A673 (cell line): ENCODE data around the gene LPAR6. TPM values are rescaled to one million over a fixed set of nuclear protein-coding genes. Genes with fewer than 3 reads are reported as not detected.
"Not testable (repeated sequence)": the region's sequence is repeated elsewhere in the genome, so short reads cannot be mapped to it uniquely, and the experiment has no call there.

ENCODE experiments used
- BruUV-seq: library from RNA; stranded (reverse); fragments of 400-500 nt; replicated peaks from 2 replicates; lab custom pipeline; 2021; lab: Mats Ljungman, UMichigan
- CTCF ChIA-PET: fragments of 300-600 bp; sonication (Branson Sonifier 250); formaldehyde crosslinking; loops from one replicate; lab custom pipeline; 2022; ENCODE audit warnings: antibody characterized with exemption; lab: Charles Lee
- POLR2A ChIA-PET: fragments of 300-600 bp; sonication (Branson Sonifier 250); formaldehyde crosslinking; loops from one replicate; lab custom pipeline; 2022; ENCODE audit warnings: antibody characterized with exemption; ENCODE audit not compliant: low non-redundant PET; lab: Charles Lee
- DNase-seq: peaks from one replicate; pipeline ENCODE4 v3.0.0-alpha.2; 2015; ENCODE audit warnings: low spot score
- H3K27ac ChIP-seq: fragments of 200-600 bp; sonication (generic); 2 replicates; pipeline ENCODE4 v1.5.1; 2016; ENCODE audit warnings: mixed run types, low read depth, mild to moderate bottlenecking, mixed read lengths, antibody characterized with exemption, low read length; ENCODE audit not compliant: poor library complexity, severe bottlenecking
- H3K27me3 ChIP-seq: fragments of 200-600 bp; sonication (generic); replicated peaks from 2 replicates; pipeline ENCODE4 v1.6.1; 2017; ENCODE audit warnings: mixed run types, low read depth, mild to moderate bottlenecking, mixed read lengths, antibody characterized with exemption, low read length; ENCODE audit not compliant: insufficient read depth, poor library complexity
- H3K36me3 ChIP-seq: fragments of 200-600 bp; sonication (generic); 2 replicates; pipeline ENCODE4 v1.6.1; 2016; ENCODE audit warnings: mixed run types, mild to moderate bottlenecking, mixed read lengths, antibody characterized with exemption, low read length; ENCODE audit not compliant: insufficient read depth, poor library complexity, severe bottlenecking
- H3K4me1 ChIP-seq: fragments of 200-600 bp; sonication (generic); 2 replicates; pipeline ENCODE4 v1.6.1; 2017; ENCODE audit warnings: mixed run types, mild to moderate bottlenecking, mixed read lengths, antibody characterized with exemption, low read length; ENCODE audit not compliant: insufficient read depth, poor library complexity, severe bottlenecking
- H3K4me3 ChIP-seq: fragments of 200-600 bp; sonication (generic); 2 replicates; pipeline ENCODE4 v1.5.1; 2016; ENCODE audit warnings: low read depth, mixed run types, mild to moderate bottlenecking, mixed read lengths, low read length; ENCODE audit not compliant: poor library complexity, severe bottlenecking
- H3K9me3 ChIP-seq: fragments of 200-600 bp; sonication (generic); 2 replicates; pipeline ENCODE4 v1.6.1; 2016; ENCODE audit warnings: mixed run types, low read depth, mild to moderate bottlenecking, mixed read lengths, antibody characterized with exemption, low read length; ENCODE audit not compliant: poor library complexity, severe bottlenecking
- CTCF ChIP-seq: fragments of 300-800, 200-600 bp; sonication (generic); conservative IDR thresholded peaks from 2 replicates; pipeline ENCODE4 v1.5.1; 2017; ENCODE audit warnings: low read depth, mild to moderate bottlenecking, antibody characterized with exemption, low read length, moderate library complexity, mixed read lengths
- EZH2 ChIP-seq: fragments of 200-600 bp; sonication (generic); IDR thresholded peaks from 2 replicates; pipeline ENCODE4 v1.6.1; 2017; ENCODE audit warnings: borderline replicate concordance, low read depth, mild to moderate bottlenecking, mixed read lengths, antibody characterized with exemption, low read length; ENCODE audit not compliant: poor library complexity, severe bottlenecking
- intact Hi-C: fragments of 100-400 bp; cut with micrococcal nuclease; formaldehyde crosslinking; loops from one replicate; pipeline ENCODE4 v1.10.0; 2022; ENCODE audit not compliant: unreplicated experiment
- total RNA-seq: library from RNA; stranded (reverse); gene quantifications from 2 replicates; pipeline ENCODE4 v1.2.3, GENCODE V29; 2021

The LPAR6 gene
- total RNA-seq, 1 experiment from 2014 or later: 6.7 TPM

- H3K4me1 ChIP-seq: peaks cover 4% of the 10 kb centered on the region
- no peak for TF ChIP-seq EZH2
- TF ChIP-seq CTCF: no peak
- no TSS peak for BruUV-seq
- H3K36me3 ChIP-seq: no peaks in the 10 kb centered on the region
- H3K9me3 ChIP-seq: no peaks in the 10 kb centered on the region
- H3K27me3 ChIP-seq: no peaks in the 10 kb centered on the region
- H3K4me3 ChIP-seq: no peak overlapping the region
- ChIA-PET CTCF (no interaction called here), POLR2A (no interaction called here)
- intact Hi-C loops: no loop called here
- no peak overlapping the region for H3K27ac ChIP-seq
- DNase-seq: no peak
These were observed 18.5 kb upstream of the LPAR6 start for GRCh38 chr13:48431431-48431830.

- Histone ChIP-seq H3K9me3 (no peaks in the 10 kb centered on the region), H3K27me3 (no peaks in the 10 kb centered on the region), H3K4me1 (peaks cover 4% of the 10 kb centered on the region), H3K36me3 (no peaks in the 10 kb centered on the region), H3K27ac (no peak overlapping the region), H3K4me3 (no peak overlapping the region)
- no peak for TF ChIP-seq EZH2
- no peak for TF ChIP-seq CTCF
- no TSS peak for BruUV-seq
- intact Hi-C loops: no loop called here
- ChIA-PET POLR2A (no interaction called here), CTCF (no interaction called here)
- DNase-seq: no peak
These were observed 17.0 kb upstream of the LPAR6 start for GRCh38 chr13:48429886-48430285.

GRCh38 chr13:48429036-48429435, 16.1 kb upstream of the LPAR6 start:
- ChIA-PET CTCF (no interaction called here), POLR2A (no interaction called here)
- Histone ChIP-seq H3K27ac (no peak overlapping the region), H3K4me3 (no peak overlapping the region), H3K9me3 (no peaks in the 10 kb centered on the region), H3K27me3 (no peaks in the 10 kb centered on the region), H3K4me1 (peaks cover 4% of the 10 kb centered on the region), H3K36me3 (no peaks in the 10 kb centered on the region)
- no peak for DNase-seq
- no peak for TF ChIP-seq EZH2
- no peak for TF ChIP-seq CTCF
- intact Hi-C loops: no loop called here
- BruUV-seq: no TSS peak

- H3K4me1 ChIP-seq, H3K27ac ChIP-seq, CTCF ChIA-PET, intact Hi-C loops, H3K9me3 ChIP-seq, POLR2A ChIA-PET, H3K27me3 ChIP-seq, H3K4me3 ChIP-seq, DNase-seq, H3K36me3 ChIP-seq, BruUV-seq: not testable (repeated sequence)
These were observed 13.9 kb upstream of the LPAR6 start for GRCh38 chr13:48426755-48427298.
